DLD1 (cell line): ENCODE results near the gene SH3GL2.

Experiments
- in situ Hi-C: cut with HindIII; loops from 2 replicates; pipeline ENCODE4 v1.10.0; 2017; ENCODE audit warnings: low sequenced_read_pairs

Gene SH3GL2

GRCh38 chr9:17739736-17740135 is 160.9 kb downstream of the SH3GL2 start:
- in situ Hi-C loops: no loop called here

GRCh38 chr9:17742067-17742466 is 163.2 kb downstream of the SH3GL2 start:
- in situ Hi-C loops: no loop called here

GRCh38 chr9:17744786-17745185 is 165.9 kb downstream of the SH3GL2 start:
- in situ Hi-C loops: no loop called here

GRCh38 chr9:17750269-17750668 is 171.4 kb downstream of the SH3GL2 start:
- in situ Hi-C loops: loop anchor here (25.0 kb wide), 1 partner anchor 188 kb away; no protein-coding TSS in a partner anchor

GRCh38 chr9:17751486-17751885 is 172.6 kb downstream of the SH3GL2 start:
- in situ Hi-C loops: loop anchor here (25.0 kb wide), 1 partner anchor 189 kb away; no protein-coding TSS in a partner anchor

GRCh38 chr9:17752021-17752420 is 173.2 kb downstream of the SH3GL2 start:
- in situ Hi-C loops: loop anchor here (25.0 kb wide), 1 partner anchor 190 kb away; no protein-coding TSS in a partner anchor

GRCh38 chr9:17757816-17758215 is 178.9 kb downstream of the SH3GL2 start:
- in situ Hi-C loops: loop anchor here (25.0 kb wide), 1 partner anchor 196 kb away; no protein-coding TSS in a partner anchor

- in situ Hi-C loops: loop anchor here (25.0 kb wide), 1 partner anchor 198 kb away; no protein-coding TSS in a partner anchor
Measured at GRCh38 chr9:17760250-17760649, 181.4 kb downstream of the SH3GL2 start.

GRCh38 chr9:17761984-17762676 is 183.3 kb downstream of the SH3GL2 start:
- in situ Hi-C loops: loop anchor here (25.0 kb wide), 1 partner anchor 200 kb away; no protein-coding TSS in a partner anchor

- in situ Hi-C loops: loop anchor here (25.0 kb wide), 1 partner anchor 202 kb away; no protein-coding TSS in a partner anchor
Measured at GRCh38 chr9:17764306-17764705, 185.4 kb downstream of the SH3GL2 start.

- in situ Hi-C loops: loop anchor here (25.0 kb wide), 1 partner anchor 203 kb away; no protein-coding TSS in a partner anchor
Measured at GRCh38 chr9:17765131-17765530, 186.3 kb downstream of the SH3GL2 start.

GRCh38 chr9:17772223-17772622 is 193.4 kb downstream of the SH3GL2 start:
- in situ Hi-C loops: loop anchor here (25.0 kb wide), 1 partner anchor 210 kb away; no protein-coding TSS in a partner anchor

GRCh38 chr9:17775656-17776055 is 196.8 kb downstream of the SH3GL2 start:
- in situ Hi-C loops: no loop called here

GRCh38 chr9:17776735-17777134 is 197.9 kb downstream of the SH3GL2 start:
- in situ Hi-C loops: no loop called here

GRCh38 chr9:17777465-17777864 is 198.6 kb downstream of the SH3GL2 start:
- in situ Hi-C loops: no loop called here

- in situ Hi-C loops: no loop called here
Measured at GRCh38 chr9:17782430-17783149, 203.7 kb downstream of the SH3GL2 start.

GRCh38 chr9:17783227-17783626 is 204.4 kb downstream of the SH3GL2 start:
- in situ Hi-C loops: no loop called here

GRCh38 chr9:17789316-17789715 is 210.4 kb downstream of the SH3GL2 start:
- in situ Hi-C loops: no loop called here

- in situ Hi-C loops: no loop called here
Measured at GRCh38 chr9:17793713-17794622, 215.1 kb downstream of the SH3GL2 start.

GRCh38 chr9:17795744-17796143 is 216.9 kb downstream of the SH3GL2 start:
- in situ Hi-C loops: no loop called here

- in situ Hi-C loops: no loop called here
Measured at GRCh38 chr9:17799369-17799768, 220.5 kb downstream of the SH3GL2 start.
